Panc1 (cell line): ENCODE measurements around the gene RAPGEF5. TPM values are rescaled to one million over a fixed set of nuclear protein-coding genes. Genes with fewer than 3 reads are reported as not detected.

Experiments used
- ATAC-seq: fragments of 200-7000 bp; cut with Tn5 transposase; 2 replicates; pipeline ENCODE4 v1.9.1; 2020; ENCODE audit warnings: mild to moderate bottlenecking, moderate library complexity
- BruUV-seq: library from RNA; stranded (reverse); fragments of 400-500 nt; replicated peaks from 2 replicates; lab custom pipeline; 2021; lab: Mats Ljungman, UMichigan
- CTCF ChIA-PET: fragments of 300-600 bp; sonication (Branson Sonifier 250); formaldehyde crosslinking; loops from one replicate; lab custom pipeline; 2022; ENCODE audit warnings: antibody characterized with exemption; lab: Charles Lee
- POLR2A ChIA-PET: fragments of 300-600 bp; sonication (Branson Sonifier 250); formaldehyde crosslinking; loops from one replicate; lab custom pipeline; 2022; ENCODE audit warnings: antibody characterized with exemption; lab: Charles Lee
- DNase-seq: peaks from one replicate; pipeline ENCODE4 v3.0.0-alpha.2; 2010; ENCODE audit warnings: low read depth, low spot score
- H3K27ac ChIP-seq: 2 replicates; pipeline ENCODE4 v1.5.1; 2011; ENCODE audit warnings: mild to moderate bottlenecking, low read length, inconsistent platforms
- H3K27me3 ChIP-seq: fragments of 200-500 bp; sonication (Bioruptor generic); 2 replicates; pipeline ENCODE4 v1.6.0; 2014; ENCODE audit warnings: low read length, inconsistent platforms; ENCODE audit not compliant: control insufficient read depth, insufficient read depth
- H3K36me3 ChIP-seq: fragments of 200-500 bp; sonication (Bioruptor generic); 2 replicates; pipeline ENCODE4 v1.5.1; 2014; ENCODE audit warnings: inconsistent platforms, mild to moderate bottlenecking, low read length, moderate library complexity; ENCODE audit not compliant: control insufficient read depth, insufficient read depth
- H3K4me1 ChIP-seq: 2 replicates; pipeline ENCODE4 v1.5.1; 2011; ENCODE audit warnings: inconsistent platforms, mild to moderate bottlenecking, low read length, moderate library complexity; ENCODE audit not compliant: control insufficient read depth, insufficient read depth
- H3K4me3 ChIP-seq, 2 experiments: 2 replicates each; pipeline ENCODE4 v1.5.1; 2011 to 2012; ENCODE audit warnings: low read depth in 2 of 2, low read length in 2 of 2, mild to moderate bottlenecking in 2 of 2, inconsistent platforms in 1 of 2, moderate library complexity in 1 of 2
- H3K9me3 ChIP-seq: fragments of 200-500 bp; sonication (Bioruptor generic); 2 replicates; pipeline ENCODE4 v1.5.1; 2014; ENCODE audit warnings: low read depth, mild to moderate bottlenecking, inconsistent platforms, low read length, moderate library complexity; ENCODE audit not compliant: control insufficient read depth, insufficient read depth
- POLR2AphosphoS5 ChIP-seq: IDR thresholded peaks from 2 replicates; pipeline ENCODE4 v1.6.1; 2012; ENCODE audit warnings: mild to moderate bottlenecking, low read depth, low read length, moderate library complexity
- TCF7L2 ChIP-seq: IDR thresholded peaks from 2 replicates; pipeline ENCODE4 v1.6.1; 2011; ENCODE audit warnings: mild to moderate bottlenecking, low read depth, low read length, inconsistent platforms
- in situ Hi-C: cut with HindIII; loops from 2 replicates; pipeline ENCODE4 v1.10.0; 2016; ENCODE audit warnings: low sequenced_read_pairs, low pct_unique_long_range_greater_than_20kb
- intact Hi-C: fragments of 100-400 bp; cut with micrococcal nuclease; formaldehyde crosslinking; loops from one replicate; pipeline ENCODE4 v1.10.0; 2022; ENCODE audit not compliant: unreplicated experiment
- total RNA-seq: library from RNA; stranded (reverse); gene quantifications from one replicate; pipeline ENCODE4 v1.2.1, GENCODE V29; 2021; ENCODE audit not compliant: unreplicated experiment
- TF ChIP-seq, protein P1 (sequence below), 2 experiments: IDR thresholded peaks; 2 replicates each; pipeline ENCODE4 v1.6.1; 2011 to 2012; ENCODE audit warnings: low read depth in 2 of 2, control low read depth in 1 of 2, low read length in 1 of 2, mild to moderate bottlenecking in 1 of 2, moderate library complexity in 1 of 2; ENCODE audit not compliant: insufficient read depth in 1 of 2
- TF ChIP-seq, protein P2 (sequence below): fragments of 450-650 bp; IDR thresholded peaks from 2 replicates; pipeline ENCODE4 v1.5.1; 2017; ENCODE audit warnings: mild to moderate bottlenecking

The RAPGEF5 gene
- total RNA-seq, 1 experiment from 2014 or later, result 1.4 TPM

DNA sequence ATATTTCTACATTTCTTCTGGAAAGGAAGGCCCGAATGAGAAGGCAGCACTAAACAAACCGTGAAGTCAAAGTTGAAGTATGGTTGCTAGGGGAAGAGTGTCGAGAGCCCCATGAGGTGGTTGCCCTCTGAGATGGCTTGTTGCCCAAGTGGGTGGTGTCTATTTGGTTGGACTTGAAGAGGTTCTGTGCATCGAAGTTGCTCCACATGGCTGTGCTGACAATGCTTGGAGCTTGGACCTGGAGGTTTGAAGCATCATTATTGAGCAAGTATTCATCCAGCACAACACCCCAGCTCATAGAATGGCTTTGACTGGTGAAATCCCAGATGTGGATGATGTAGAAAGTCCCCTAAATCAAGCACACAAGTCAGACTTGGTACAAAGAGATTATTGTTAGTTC, 246.1 kb downstream of the RAPGEF5 start:
- peaks cover 4% of the 10 kb centered on the region; the same call in 1 of the 2 replicates for H3K27me3 ChIP-seq
- in situ Hi-C loops (no loop called here), intact Hi-C loops (loop anchor here (1.0 to 10.0 kb wide), 3 partner anchors 184 to 389 kb away; partner anchors contain the start of gene STEAP1B)
- DNase-seq (no peak), ATAC-seq (no peak)
- H3K4me1 ChIP-seq, result no peaks in the 10 kb centered on the region
- H3K36me3 ChIP-seq, result no peaks in the 10 kb centered on the region
- no peak overlapping the region for H3K27ac ChIP-seq
- no peaks in the 10 kb centered on the region for H3K9me3 ChIP-seq
- TF ChIP-seq, protein P1, sequence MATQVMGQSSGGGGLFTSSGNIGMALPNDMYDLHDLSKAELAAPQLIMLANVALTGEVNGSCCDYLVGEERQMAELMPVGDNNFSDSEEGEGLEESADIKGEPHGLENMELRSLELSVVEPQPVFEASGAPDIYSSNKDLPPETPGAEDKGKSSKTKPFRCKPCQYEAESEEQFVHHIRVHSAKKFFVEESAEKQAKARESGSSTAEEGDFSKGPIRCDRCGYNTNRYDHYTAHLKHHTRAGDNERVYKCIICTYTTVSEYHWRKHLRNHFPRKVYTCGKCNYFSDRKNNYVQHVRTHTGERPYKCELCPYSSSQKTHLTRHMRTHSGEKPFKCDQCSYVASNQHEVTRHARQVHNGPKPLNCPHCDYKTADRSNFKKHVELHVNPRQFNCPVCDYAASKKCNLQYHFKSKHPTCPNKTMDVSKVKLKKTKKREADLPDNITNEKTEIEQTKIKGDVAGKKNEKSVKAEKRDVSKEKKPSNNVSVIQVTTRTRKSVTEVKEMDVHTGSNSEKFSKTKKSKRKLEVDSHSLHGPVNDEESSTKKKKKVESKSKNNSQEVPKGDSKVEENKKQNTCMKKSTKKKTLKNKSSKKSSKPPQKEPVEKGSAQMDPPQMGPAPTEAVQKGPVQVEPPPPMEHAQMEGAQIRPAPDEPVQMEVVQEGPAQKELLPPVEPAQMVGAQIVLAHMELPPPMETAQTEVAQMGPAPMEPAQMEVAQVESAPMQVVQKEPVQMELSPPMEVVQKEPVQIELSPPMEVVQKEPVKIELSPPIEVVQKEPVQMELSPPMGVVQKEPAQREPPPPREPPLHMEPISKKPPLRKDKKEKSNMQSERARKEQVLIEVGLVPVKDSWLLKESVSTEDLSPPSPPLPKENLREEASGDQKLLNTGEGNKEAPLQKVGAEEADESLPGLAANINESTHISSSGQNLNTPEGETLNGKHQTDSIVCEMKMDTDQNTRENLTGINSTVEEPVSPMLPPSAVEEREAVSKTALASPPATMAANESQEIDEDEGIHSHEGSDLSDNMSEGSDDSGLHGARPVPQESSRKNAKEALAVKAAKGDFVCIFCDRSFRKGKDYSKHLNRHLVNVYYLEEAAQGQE (IDR thresholded peaks at IDR 0.05; ENCODE audit: insufficient read depth in 1 of 2, low read depth in 2 of 2, low read length in 1 of 2), result no peak
- no peak for TF ChIP-seq TCF7L2
- TF ChIP-seq POLR2AphosphoS5, result no peak
- H3K4me3 ChIP-seq, result no peak overlapping the region
- ChIA-PET CTCF (interaction anchor here (0.7 to 0.9 kb wide), 2 partner anchors 51 to 379 kb away, joined by 3 read pairs; no protein-coding TSS in a partner anchor), POLR2A (no interaction called here)
- BruUV-seq, result no TSS peak

DNA sequence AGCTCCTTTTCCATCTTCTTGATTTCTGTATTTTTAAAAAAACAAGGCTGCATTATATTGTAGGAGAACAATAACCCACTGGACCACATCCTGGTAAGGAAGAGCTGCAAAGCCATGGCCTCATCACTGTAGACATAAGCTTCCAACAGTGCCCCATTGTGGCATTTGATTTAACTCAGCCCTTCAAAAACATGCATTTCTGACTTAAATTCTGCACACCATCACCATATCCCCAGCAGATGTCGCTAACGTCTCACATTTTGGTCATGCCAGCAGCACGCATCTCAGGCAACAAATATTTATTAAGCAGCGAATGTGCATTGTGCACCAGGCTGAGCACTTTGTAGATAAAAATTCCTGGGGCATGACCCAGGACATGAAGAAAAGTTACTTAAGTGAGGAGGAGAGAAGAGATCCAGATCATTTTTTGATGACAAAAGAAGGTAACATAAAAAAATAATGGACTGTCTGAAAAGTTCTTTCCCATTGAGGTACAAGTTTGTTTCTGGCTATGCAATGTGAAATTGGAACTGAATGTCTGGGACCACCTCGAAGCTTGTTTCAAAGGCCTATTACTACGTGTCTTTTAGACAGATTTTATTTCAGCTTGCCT, 246.6 kb downstream of the RAPGEF5 start:
- Histone ChIP-seq H3K27ac (no peak overlapping the region), H3K27me3 (peaks cover 4% of the 10 kb centered on the region; the same call in 1 of the 2 replicates), H3K4me3 (no peak overlapping the region), H3K4me1 (no peaks in the 10 kb centered on the region), H3K36me3 (no peaks in the 10 kb centered on the region), H3K9me3 (no peaks in the 10 kb centered on the region)
- intact Hi-C loops (loop anchor here (1.0 to 10.0 kb wide), 3 partner anchors 184 to 390 kb away; partner anchors contain the start of gene STEAP1B), in situ Hi-C loops (no loop called here)
- POLR2A ChIA-PET, result no interaction called here
- TF ChIP-seq, protein P2, sequence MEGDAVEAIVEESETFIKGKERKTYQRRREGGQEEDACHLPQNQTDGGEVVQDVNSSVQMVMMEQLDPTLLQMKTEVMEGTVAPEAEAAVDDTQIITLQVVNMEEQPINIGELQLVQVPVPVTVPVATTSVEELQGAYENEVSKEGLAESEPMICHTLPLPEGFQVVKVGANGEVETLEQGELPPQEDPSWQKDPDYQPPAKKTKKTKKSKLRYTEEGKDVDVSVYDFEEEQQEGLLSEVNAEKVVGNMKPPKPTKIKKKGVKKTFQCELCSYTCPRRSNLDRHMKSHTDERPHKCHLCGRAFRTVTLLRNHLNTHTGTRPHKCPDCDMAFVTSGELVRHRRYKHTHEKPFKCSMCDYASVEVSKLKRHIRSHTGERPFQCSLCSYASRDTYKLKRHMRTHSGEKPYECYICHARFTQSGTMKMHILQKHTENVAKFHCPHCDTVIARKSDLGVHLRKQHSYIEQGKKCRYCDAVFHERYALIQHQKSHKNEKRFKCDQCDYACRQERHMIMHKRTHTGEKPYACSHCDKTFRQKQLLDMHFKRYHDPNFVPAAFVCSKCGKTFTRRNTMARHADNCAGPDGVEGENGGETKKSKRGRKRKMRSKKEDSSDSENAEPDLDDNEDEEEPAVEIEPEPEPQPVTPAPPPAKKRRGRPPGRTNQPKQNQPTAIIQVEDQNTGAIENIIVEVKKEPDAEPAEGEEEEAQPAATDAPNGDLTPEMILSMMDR, result peak; percentile 88
- TF ChIP-seq, protein P1 (IDR thresholded peaks at IDR 0.05; ENCODE audit: insufficient read depth in 1 of 2, low read depth in 2 of 2, low read length in 1 of 2), result no peak
- CTCF ChIA-PET, result interaction anchor here (0.6 to 1.3 kb wide), 10 partner anchors 43 to 683 kb away, joined by 3 to 8 read pairs (median 4); no protein-coding TSS in a partner anchor
- BruUV-seq, result no TSS peak
- peak; percentile 92 for ATAC-seq
- peak; percentile 78 for DNase-seq
